GM23248 (cell line): ENCODE results near the gene UTP4.

ENCODE experiments used
- EZH2 ChIP-seq: fragments of 200-600 bp; sonication (generic); IDR thresholded peaks from 2 replicates; pipeline ENCODE4 v1.6.1; 2018; ENCODE audit warnings: antibody characterized with exemption, mild to moderate bottlenecking; ENCODE audit not compliant: insufficient read depth, poor library complexity, severe bottlenecking
- EZH2phosphoT487 ChIP-seq: fragments of 200-600 bp; sonication (generic); IDR thresholded peaks from 2 replicates; pipeline ENCODE4 v1.6.1; 2018; ENCODE audit warnings: antibody characterized with exemption, moderate library complexity, mild to moderate bottlenecking, low read depth; ENCODE audit not compliant: insufficient read depth

DNA sequence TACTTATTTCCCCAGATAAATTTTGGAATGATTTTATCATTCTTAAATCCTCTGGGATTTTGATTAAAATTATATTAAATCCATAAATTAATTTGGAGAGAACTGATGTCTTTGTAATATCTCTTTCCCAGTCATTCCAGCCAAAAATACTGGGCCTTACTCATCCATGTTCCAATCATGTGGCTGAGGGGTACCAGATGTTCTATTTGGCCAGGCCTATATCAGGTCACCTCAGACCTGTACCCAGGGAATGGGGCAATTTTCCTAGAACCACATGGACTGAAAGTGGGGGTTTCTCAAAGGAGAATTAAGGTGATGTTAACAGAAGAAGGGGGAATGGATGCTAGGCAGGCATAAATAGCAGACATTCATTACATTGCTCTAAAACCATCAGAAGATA lies 62.0 kb downstream of the UTP4 start:
- TF ChIP-seq EZH2phosphoT487 (no peak), EZH2 (no peak)
